HG02973 (cell line): ENCODE measurements around the gene BEST2.
"Not testable (repeated sequence)": the region's sequence is repeated elsewhere in the genome, so short reads cannot be mapped to it uniquely, and the experiment has no call there.

Experiments used
- ATAC-seq: cut with Tn5 transposase; IDR thresholded peaks from one replicate; pipeline ENCODE4 v1.9.1; 2021; ENCODE audit warnings: moderate library complexity; ENCODE audit not compliant: unreplicated experiment

The BEST2 gene

GRCh38 chr19:12797607-12798006, 46.0 kb downstream of the BEST2 start:
- not testable (repeated sequence) for ATAC-seq

DNA sequence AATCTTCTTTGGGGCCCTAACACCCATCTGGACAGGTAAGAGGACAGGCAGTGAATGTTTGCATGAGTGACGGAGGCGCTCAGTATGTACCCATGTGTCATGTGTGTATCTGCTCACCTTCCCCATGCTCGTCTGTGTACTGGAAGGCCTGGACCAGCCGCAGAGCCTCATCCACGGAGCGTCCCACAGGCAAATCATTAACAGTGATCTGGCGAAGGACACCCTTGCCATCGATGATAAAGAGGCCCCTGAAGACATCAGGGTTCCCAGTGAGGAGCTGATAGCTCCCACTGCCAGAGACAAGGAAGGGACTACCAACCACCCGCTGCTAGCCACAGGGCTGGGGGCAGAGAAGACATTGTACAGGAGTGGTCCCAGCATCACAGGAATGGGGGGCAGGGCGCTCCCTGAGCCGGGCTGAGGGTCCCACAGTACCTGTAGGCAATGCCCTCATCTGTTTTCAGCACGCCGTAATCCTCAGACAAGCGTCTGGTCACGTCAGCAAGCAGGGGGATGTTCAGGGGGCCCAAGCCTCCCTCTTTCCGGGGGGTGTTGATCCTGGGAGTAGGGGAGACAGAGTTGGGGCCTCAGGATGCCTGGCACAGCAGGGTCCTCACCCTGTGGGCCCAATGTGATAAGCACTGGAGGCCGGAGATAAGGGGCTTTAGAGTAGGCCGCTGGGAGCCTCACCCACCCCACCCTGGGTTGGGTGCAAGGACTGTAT, 48.3 kb downstream of the BEST2 start:
- no peak for ATAC-seq

- no peak for ATAC-seq
Observed at GRCh38 chr19:12800466-12800770, 48.8 kb downstream of the BEST2 start.

DNA sequence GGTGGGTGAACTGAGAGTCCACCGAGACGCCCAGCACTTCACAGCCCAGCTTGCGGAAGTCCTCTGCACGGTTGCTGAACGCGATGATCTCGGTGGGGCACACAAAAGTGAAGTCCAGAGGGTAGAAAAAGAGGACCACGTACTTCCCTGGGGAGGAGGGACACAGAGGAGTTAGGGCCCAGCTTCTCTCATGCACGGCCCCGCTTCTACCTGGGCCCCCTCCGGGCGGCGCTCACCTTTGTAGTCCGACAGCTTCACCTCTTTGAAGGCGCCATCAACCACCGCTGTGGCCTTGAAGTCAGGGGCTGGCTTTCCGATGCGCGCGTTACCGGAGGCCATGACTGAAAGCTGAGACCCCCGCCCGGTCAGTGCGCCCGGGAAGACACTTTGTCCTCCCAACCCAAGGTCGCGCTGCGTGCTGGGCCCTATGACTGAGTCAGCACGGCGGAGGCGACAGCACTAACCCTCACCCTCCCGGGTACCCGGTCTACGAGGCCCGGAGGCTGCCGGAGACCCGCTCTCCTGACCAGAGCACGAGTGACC, 49.4 kb downstream of the BEST2 start:
- no peak for ATAC-seq

DNA sequence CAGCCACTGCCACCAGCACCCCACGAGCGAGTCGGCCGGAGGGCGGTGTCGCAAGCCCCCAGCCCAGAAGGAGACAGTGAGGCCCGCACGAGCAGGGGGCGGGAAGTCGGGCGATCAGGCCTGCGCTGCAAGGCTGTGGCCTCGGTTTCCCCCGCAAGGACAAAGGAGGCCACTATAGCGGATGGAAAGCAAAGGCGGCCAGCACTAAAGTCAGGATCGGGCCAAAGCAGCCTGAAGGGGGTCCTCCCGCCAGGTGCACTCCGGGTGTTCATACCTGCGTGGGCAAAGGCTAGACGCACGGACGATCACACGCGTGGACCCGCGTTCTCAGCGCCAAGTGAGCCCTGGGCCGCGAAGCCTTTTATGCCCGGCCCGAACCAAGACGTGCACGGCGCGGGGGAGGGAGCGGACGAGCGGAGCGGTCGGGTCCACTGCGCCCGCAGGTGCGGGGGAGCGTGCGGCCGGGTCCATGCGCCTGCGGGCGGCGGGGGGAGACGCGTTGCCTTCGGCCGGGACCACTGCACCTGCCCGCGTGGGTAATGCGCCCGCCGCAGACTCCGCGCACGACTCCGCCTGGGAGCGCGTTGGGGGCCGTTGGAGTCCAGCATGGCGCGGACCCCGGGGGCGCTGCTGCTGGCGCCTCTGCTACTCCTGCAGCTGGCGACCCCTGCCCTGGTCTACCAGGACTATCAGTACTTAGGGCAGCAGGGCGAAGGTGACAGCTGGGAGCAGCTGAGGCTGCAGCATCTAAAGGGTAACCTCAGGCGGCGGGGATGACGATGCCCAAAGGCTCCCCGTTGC, 50.1 kb downstream of the BEST2 start, which contains the start of the genes PRDX2 and THSD8:
Gene PRDX2 (minus strand): TSS at position 335 of the 801 bp plus-strand sequence. CDS start 539 bp downstream, outside the sequence.
Gene THSD8 (plus strand): TSS at position 604 of the 801 bp plus-strand sequence. CDS start 3 bp downstream, at position 607.
- ATAC-seq, result no peak

DNA sequence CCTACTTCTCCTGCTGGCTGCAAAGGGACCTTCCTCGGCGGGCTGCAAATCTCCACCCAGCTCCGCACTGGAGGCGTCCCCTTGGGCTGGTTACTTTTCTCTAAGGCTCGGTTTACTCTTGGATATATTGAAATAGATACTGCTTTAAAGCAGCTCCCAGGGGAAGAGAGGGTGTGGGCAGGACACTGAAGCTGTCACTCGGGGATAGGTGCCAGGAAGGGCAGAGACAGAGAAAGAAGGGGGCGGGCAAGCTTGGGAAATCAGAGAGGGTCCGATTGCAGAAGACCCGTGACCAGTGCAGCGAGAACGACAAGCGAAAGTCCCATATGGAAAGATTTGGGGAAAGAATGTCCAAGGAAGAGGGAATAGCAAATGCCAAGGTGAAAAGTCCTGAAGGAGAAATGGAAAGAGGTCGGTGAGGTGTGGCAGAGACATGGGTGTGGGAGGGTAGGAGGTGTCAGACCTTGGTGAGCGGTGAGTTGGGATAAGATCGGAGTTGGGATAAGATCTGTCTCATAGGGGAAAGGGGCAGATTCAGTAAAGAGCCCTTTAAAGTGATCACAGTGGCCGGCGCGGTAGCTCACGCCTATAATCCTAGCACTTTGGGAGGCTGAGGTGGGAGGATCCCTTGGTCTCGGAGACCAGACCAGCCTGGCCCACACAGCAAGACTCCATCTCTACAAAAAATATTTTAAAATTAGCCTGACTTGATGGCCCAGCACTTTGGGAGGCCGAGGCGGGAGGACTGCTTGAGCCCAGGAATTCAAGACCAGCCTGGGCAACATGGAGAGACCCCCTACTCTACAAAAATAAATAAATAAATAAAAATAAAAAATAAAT, 50.9 kb downstream of the BEST2 start:
- no peak for ATAC-seq

GRCh38 chr19:12804051-12804450, 52.5 kb downstream of the BEST2 start:
- ATAC-seq, result no peak

GRCh38 chr19:12806242-12807081, 54.9 kb downstream of the BEST2 start, which contains the start of gene RNASEH2A:
TSS of gene RNASEH2A (plus strand) at chr19:12806584. CDS start at chr19:12806674, 90 bp downstream.
- ATAC-seq, result peak; percentile 76
